SU-DHL-6 (cell line): ENCODE measurements around the gene CLMP.

ENCODE experiments used
- H2AFZ ChIP-seq: fragments of 200-600 bp; sonication (generic); 2 replicates; pipeline ENCODE4 v1.6.1; 2014; ENCODE audit warnings: low read depth, mild to moderate bottlenecking, moderate library complexity, mixed read lengths, antibody characterized with exemption, low read length; ENCODE audit not compliant: severe bottlenecking
- H3F3A ChIP-seq: fragments of 200-600 bp; shearing (Covaris generic); 2 replicates; pipeline ENCODE4 v1.6.0; 2016; ENCODE audit warnings: antibody characterized with exemption, mild to moderate bottlenecking; ENCODE audit not compliant: insufficient read depth
- H3K27ac ChIP-seq: fragments of 200-600 bp; sonication (generic); 2 replicates; pipeline ENCODE4 v1.5.1; 2016; ENCODE audit warnings: low read depth, mild to moderate bottlenecking, low read length, moderate library complexity, mixed read lengths
- H3K27me3 ChIP-seq: fragments of 200-600 bp; sonication (generic), shearing (Covaris generic); 2 replicates; pipeline ENCODE4 v1.6.0; 2014; ENCODE audit warnings: mild to moderate bottlenecking, low read length
- H3K36me3 ChIP-seq: fragments of 200-600 bp; sonication (generic); 2 replicates; pipeline ENCODE4 v1.6.1; 2014; ENCODE audit warnings: mild to moderate bottlenecking, low read length, mixed read lengths
- H3K4me2 ChIP-seq: fragments of 300-600, 200-600 bp; shearing (Covaris generic), sonication (generic); 2 replicates; pipeline ENCODE4 v1.6.0; 2014; ENCODE audit warnings: low read length, low read depth, mild to moderate bottlenecking; ENCODE audit not compliant: poor library complexity, severe bottlenecking
- H3K4me3 ChIP-seq: fragments of 200-600 bp; sonication (generic); 2 replicates; pipeline ENCODE4 v1.5.1; 2014; ENCODE audit warnings: antibody characterized with exemption, low read length, mild to moderate bottlenecking, mixed read lengths; ENCODE audit not compliant: insufficient read depth, poor library complexity, severe bottlenecking
- H3K79me2 ChIP-seq: fragments of 200-600 bp; sonication (generic); 2 replicates; pipeline ENCODE4 v1.6.1; 2014; ENCODE audit warnings: mild to moderate bottlenecking, low read length, moderate library complexity; ENCODE audit not compliant: insufficient read depth
- H3K9ac ChIP-seq: fragments of 200-600 bp; sonication (generic); 2 replicates; pipeline ENCODE4 v1.7.0; 2014; ENCODE audit warnings: mild to moderate bottlenecking, low read length
- H3K9me2 ChIP-seq: fragments of 200-600 bp; sonication (generic); replicated peaks from 2 replicates; pipeline ENCODE4 v1.6.1; 2014; ENCODE audit warnings: low read length; ENCODE audit not compliant: insufficient read depth
- H3K9me3 ChIP-seq: fragments of 200-600 bp; sonication (generic); 2 replicates; pipeline ENCODE4 v1.6.1; 2014; ENCODE audit warnings: low read length, mixed read lengths; ENCODE audit not compliant: insufficient read depth
- H4K20me1 ChIP-seq: fragments of 200-600 bp; sonication (generic); 2 replicates; pipeline ENCODE4 v1.6.1; 2014; ENCODE audit warnings: low read depth, mild to moderate bottlenecking, antibody characterized with exemption, low read length, moderate library complexity, mixed read lengths
- EZH2phosphoT487 ChIP-seq: fragments of 200-600 bp; sonication (generic), shearing (Covaris generic); conservative IDR thresholded peaks from 2 replicates; pipeline ENCODE4 v1.6.1; 2018; ENCODE audit warnings: mild to moderate bottlenecking, antibody characterized with exemption, low read length, moderate library complexity, mixed read lengths
- TF ChIP-seq, protein P1 (sequence below): fragments of 200-600 bp; sonication (generic); IDR thresholded peaks from one replicate; pipeline ENCODE4 v1.5.1; 2017; ENCODE audit warnings: antibody characterized with exemption, mild to moderate bottlenecking, low read length, moderate library complexity; ENCODE audit not compliant: insufficient read depth, poor library complexity, severe bottlenecking

CLMP gene

DNA sequence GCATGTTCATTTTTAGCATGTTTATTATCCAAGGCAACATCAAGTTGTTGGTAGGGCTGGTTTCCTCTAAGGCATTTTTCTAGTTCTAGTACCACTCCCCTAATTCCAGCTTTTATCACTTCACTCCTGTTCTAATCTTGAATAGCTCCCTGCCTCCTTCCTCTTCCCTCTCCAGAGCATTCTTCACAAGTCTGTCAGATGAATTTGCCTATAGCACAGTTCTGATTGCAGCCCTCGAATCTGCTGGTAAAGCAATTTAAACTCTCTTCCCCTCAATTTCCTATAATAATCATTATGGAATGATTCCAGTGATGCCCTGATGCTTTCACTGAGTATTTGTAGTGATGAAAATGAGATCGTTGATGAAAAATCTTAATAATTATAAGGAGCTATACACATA, 43.3 kb downstream of the CLMP start:
- no peak for TF ChIP-seq EZH2phosphoT487
- TF ChIP-seq, protein P1, sequence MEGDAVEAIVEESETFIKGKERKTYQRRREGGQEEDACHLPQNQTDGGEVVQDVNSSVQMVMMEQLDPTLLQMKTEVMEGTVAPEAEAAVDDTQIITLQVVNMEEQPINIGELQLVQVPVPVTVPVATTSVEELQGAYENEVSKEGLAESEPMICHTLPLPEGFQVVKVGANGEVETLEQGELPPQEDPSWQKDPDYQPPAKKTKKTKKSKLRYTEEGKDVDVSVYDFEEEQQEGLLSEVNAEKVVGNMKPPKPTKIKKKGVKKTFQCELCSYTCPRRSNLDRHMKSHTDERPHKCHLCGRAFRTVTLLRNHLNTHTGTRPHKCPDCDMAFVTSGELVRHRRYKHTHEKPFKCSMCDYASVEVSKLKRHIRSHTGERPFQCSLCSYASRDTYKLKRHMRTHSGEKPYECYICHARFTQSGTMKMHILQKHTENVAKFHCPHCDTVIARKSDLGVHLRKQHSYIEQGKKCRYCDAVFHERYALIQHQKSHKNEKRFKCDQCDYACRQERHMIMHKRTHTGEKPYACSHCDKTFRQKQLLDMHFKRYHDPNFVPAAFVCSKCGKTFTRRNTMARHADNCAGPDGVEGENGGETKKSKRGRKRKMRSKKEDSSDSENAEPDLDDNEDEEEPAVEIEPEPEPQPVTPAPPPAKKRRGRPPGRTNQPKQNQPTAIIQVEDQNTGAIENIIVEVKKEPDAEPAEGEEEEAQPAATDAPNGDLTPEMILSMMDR = no peak
- Histone ChIP-seq H3K27me3 (no peaks in the 10 kb centered on the region), H3K4me3 (no peak overlapping the region), H3K9ac (no peak overlapping the region), H3K27ac (no peak overlapping the region), H2AFZ (no peak overlapping the region), H3K9me3 (no peaks in the 10 kb centered on the region), H3K79me2 (no peaks in the 10 kb centered on the region), H3F3A (no peaks in the 10 kb centered on the region), H3K36me3 (no peaks in the 10 kb centered on the region), H3K9me2 (no peaks in the 10 kb centered on the region), H3K4me2 (no peak overlapping the region), H4K20me1 (no peaks in the 10 kb centered on the region)

DNA sequence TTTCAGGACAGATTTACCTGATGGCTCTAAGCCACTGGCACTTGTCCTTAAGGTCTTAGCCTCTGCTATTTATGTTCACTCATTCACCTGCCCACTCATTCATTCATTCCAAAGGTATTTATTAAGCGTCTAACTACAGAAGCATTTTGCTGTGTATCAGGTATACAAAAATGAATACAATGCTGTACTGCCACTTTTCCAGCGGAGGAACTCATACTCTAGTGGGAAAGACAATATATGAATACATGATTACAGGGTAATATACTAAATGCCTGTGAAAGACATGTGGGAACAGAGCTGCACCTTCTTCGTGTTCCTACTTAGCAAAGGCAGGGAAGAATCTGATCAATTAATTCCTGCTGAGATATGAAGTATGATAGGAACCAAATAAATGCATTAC, 43.7 kb downstream of the CLMP start:
- H3K79me2 ChIP-seq = no peaks in the 10 kb centered on the region
- H3K9ac ChIP-seq = no peak overlapping the region
- no peak overlapping the region for H3K4me3 ChIP-seq
- no peak overlapping the region for H3K4me2 ChIP-seq
- no peaks in the 10 kb centered on the region for H3K9me3 ChIP-seq
- no peaks in the 10 kb centered on the region for H3K27me3 ChIP-seq
- H2AFZ ChIP-seq = no peak overlapping the region
- no peaks in the 10 kb centered on the region for H3K9me2 ChIP-seq
- H4K20me1 ChIP-seq = no peaks in the 10 kb centered on the region
- TF ChIP-seq, protein P1 = no peak
- no peak for TF ChIP-seq EZH2phosphoT487
- no peak overlapping the region for H3K27ac ChIP-seq
- H3K36me3 ChIP-seq = no peaks in the 10 kb centered on the region
- no peaks in the 10 kb centered on the region for H3F3A ChIP-seq

DNA sequence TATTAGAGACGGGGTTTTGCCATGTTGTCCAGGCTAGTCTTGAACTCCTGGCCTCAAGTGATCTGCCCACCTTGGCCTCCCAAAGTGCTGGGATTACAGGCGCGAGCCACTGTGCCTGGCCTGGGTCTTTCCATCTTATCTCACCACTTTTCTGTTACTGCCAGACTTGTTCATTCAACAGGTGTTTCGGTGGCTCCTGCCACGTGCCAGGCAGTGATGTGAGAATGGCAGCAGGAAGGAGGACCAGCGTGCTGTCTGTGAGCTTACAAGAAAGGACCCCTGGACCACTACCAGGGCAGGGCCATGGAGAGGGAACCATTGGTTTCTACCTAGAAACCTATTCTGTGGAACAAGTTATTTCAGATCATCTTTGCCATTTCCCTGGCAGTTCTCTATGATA, 44.2 kb downstream of the CLMP start:
- no peak overlapping the region for H2AFZ ChIP-seq
- no peak overlapping the region for H3K4me3 ChIP-seq
- H3K27me3 ChIP-seq = no peaks in the 10 kb centered on the region
- H3K9me3 ChIP-seq = no peaks in the 10 kb centered on the region
- no peaks in the 10 kb centered on the region for H3K79me2 ChIP-seq
- H3K4me2 ChIP-seq = no peak overlapping the region
- H3K36me3 ChIP-seq = no peaks in the 10 kb centered on the region
- H3K9me2 ChIP-seq = no peaks in the 10 kb centered on the region
- H3K9ac ChIP-seq = no peak overlapping the region
- TF ChIP-seq EZH2phosphoT487 = no peak
- TF ChIP-seq, protein P1 = no peak
- no peaks in the 10 kb centered on the region for H4K20me1 ChIP-seq
- no peaks in the 10 kb centered on the region for H3F3A ChIP-seq
- no peak overlapping the region for H3K27ac ChIP-seq

DNA sequence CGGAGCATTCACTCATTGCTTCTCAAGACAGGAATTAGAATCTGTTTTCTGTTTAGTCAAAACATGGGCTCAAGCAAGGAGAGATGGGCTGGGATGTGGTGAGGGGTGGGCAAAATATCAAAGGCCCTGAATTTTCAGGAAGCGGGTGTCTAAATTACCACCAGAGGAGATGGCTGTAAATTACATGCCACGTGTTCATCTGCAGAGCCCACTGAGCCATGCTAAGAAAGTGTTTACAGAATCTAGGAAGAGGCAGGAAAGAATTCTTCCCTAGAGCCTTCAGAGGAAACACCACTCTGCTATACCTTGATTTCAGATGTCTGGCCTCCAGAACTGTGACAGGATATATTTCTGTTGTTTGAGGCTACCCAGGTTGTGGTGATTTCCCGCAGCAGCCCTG, 46.1 kb downstream of the CLMP start:
- no peaks in the 10 kb centered on the region for H3K9me3 ChIP-seq
- H3F3A ChIP-seq = no peaks in the 10 kb centered on the region

More for the DNA sequence above, 46.1 kb downstream of the CLMP start:
- no peak for TF ChIP-seq EZH2phosphoT487
- TF ChIP-seq, protein P1 = no peak
- H2AFZ ChIP-seq = no peak overlapping the region
- H3K4me3 ChIP-seq = no peak overlapping the region
- no peaks in the 10 kb centered on the region for H3K27me3 ChIP-seq
- no peaks in the 10 kb centered on the region for H4K20me1 ChIP-seq
- no peak overlapping the region for H3K9ac ChIP-seq
- H3K27ac ChIP-seq = no peak overlapping the region
- no peaks in the 10 kb centered on the region for H3K79me2 ChIP-seq
- no peaks in the 10 kb centered on the region for H3K9me2 ChIP-seq
- no peaks in the 10 kb centered on the region for H3K36me3 ChIP-seq
- no peak overlapping the region for H3K4me2 ChIP-seq
